GM12864 (cell line): Measurements from ENCODE around the gene JPT2.

Source experiments
- DNase-seq: peaks from one replicate; pipeline ENCODE4 v3.0.0-alpha.2; 2011; ENCODE audit warnings: low read depth
- H3K4me3 ChIP-seq: 2 replicates; pipeline ENCODE4 v1.5.1; 2011; ENCODE audit warnings: mild to moderate bottlenecking, low read depth, low read length, control low read depth
- CTCF ChIP-seq: IDR thresholded peaks from 2 replicates; pipeline ENCODE4 v1.5.1; 2011; ENCODE audit warnings: low read depth, mild to moderate bottlenecking, moderate library complexity, low read length, control low read depth, inconsistent platforms; ENCODE audit errors: missing control alignments

The JPT2 gene

GRCh38 chr16:1673424-1674151, 4.5 kb upstream of the JPT2 start:
- H3K4me3 ChIP-seq, result no peak overlapping the region
- TF ChIP-seq CTCF, result no peak
- no peak for DNase-seq

- no peak for DNase-seq
- H3K4me3 ChIP-seq, result no peak overlapping the region
- no peak for TF ChIP-seq CTCF
These were observed 3.8 kb upstream of the JPT2 start for GRCh38 chr16:1674306-1674705.

- TF ChIP-seq CTCF, result no peak
- H3K4me3 ChIP-seq, result no peak overlapping the region
- DNase-seq, result no peak
These were observed 3.1 kb upstream of the JPT2 start for GRCh38 chr16:1674751-1675664.

- no peak overlapping the region for H3K4me3 ChIP-seq
- TF ChIP-seq CTCF, result no peak
These were observed 1.4 kb upstream of the JPT2 start for GRCh38 chr16:1676661-1677060.

GRCh38 chr16:1677339-1677738, 740 bp upstream of the JPT2 start:
- TF ChIP-seq CTCF, result no peak
- H3K4me3 ChIP-seq, result no peak overlapping the region; the same call in 1 of the 2 replicates
- no peak for DNase-seq

More at GRCh38 chr16:1676661-1677060, 1.4 kb upstream of the JPT2 start:
- DNase-seq, result no peak

- no peak for DNase-seq
- TF ChIP-seq CTCF, result no peak
- peak overlapping the region; percentile 82 for H3K4me3 ChIP-seq
These were observed 520 bp downstream of the JPT2 start for GRCh38 chr16:1678500-1679098.
